Tongue (tissue), 2 donors: Measurements from ENCODE around the gene RPL13A. TPM values are rescaled to one million over a fixed set of nuclear protein-coding genes. Genes with fewer than 3 reads are reported as not detected.

ENCODE experiments used
- small RNA-seq: library from RNA; depleted of rRNA; stranded (forward); fragments of <200 nt; gene quantifications from one replicate; pipeline ENCODE3, GENCODE V24; 2014; ENCODE audit warnings: low replicate concordance
- total RNA-seq: library from RNA; depleted of rRNA; stranded (reverse); fragments of >200 nt; gene quantifications from one replicate; pipeline ENCODE4 v1.2.3, GENCODE V29; 2014

Gene RPL13A
- total RNA-seq, 1 donor from 2014 or later: 1,944 TPM

Small RNAs within 50 kb of the gene (small RNA-seq; reads per million reads assigned to genes)
- gene COX6CP7 (not detected), gene MIR150 (44.7 reads per million, percentile 96 among the genes with 10 or more reads in this experiment), gene SNORD32A (not detected), gene SNORD33 (not detected), gene SNORD34 (not detected), gene SNORD35A (not detected), gene SNORD35B (not detected)

Other genes starting within 250 kb of the RPL13A start
- gene SLC6A16, start 162.4 kb upstream of the RPL13A start, total RNA-seq: 0.51 TPM
- 2.3 TPM for gene CD37, start 152.2 kb upstream of the RPL13A start, total RNA-seq
- 30.9 TPM for gene TEAD2, start 125.2 kb upstream of the RPL13A start, total RNA-seq
- gene DKKL1, start 123.7 kb upstream of the RPL13A start, total RNA-seq: not detected
- not detected for gene KASH5, start 99.4 kb upstream of the RPL13A start, total RNA-seq
- not detected for gene PTH2, start 64.2 kb upstream of the RPL13A start, total RNA-seq
- not detected for gene GFY, start 62.2 kb upstream of the RPL13A start, total RNA-seq
- 1.4 TPM for gene SLC17A7, start 46.1 kb upstream of the RPL13A start, total RNA-seq
- gene PIH1D1, start 35.8 kb upstream of the RPL13A start, total RNA-seq: 58.3 TPM
- 34.6 TPM for gene ALDH16A1, start 34.4 kb upstream of the RPL13A start, total RNA-seq
- gene FLT3LG, start 13.4 kb upstream of the RPL13A start, total RNA-seq: 2.5 TPM
- gene RPS11, start 8.8 kb downstream of the RPL13A start, total RNA-seq: 5,071 TPM
- gene FCGRT, start 25.1 kb downstream of the RPL13A start, total RNA-seq: 122 TPM
- gene RCN3, start 40.4 kb downstream of the RPL13A start, total RNA-seq: 41.4 TPM
- 47.6 TPM for gene NOSIP, start 92.9 kb downstream of the RPL13A start, total RNA-seq
- gene PRRG2, start 93.7 kb downstream of the RPL13A start, total RNA-seq: 3.4 TPM
- gene PRR12, start 103.6 kb downstream of the RPL13A start, total RNA-seq: 9.4 TPM
- 15.5 TPM for gene RRAS, start 152.5 kb downstream of the RPL13A start, total RNA-seq
- 19.5 TPM for gene SCAF1, start 154.6 kb downstream of the RPL13A start, total RNA-seq
- 44.0 TPM for gene IRF3, start 178.2 kb downstream of the RPL13A start, total RNA-seq
- gene BCL2L12, start 178.3 kb downstream of the RPL13A start, total RNA-seq: 10.9 TPM
- gene PRMT1, start 189.7 kb downstream of the RPL13A start, total RNA-seq: 208 TPM
- gene ADM5, start 202.0 kb downstream of the RPL13A start, total RNA-seq: 0.92 TPM
- 5.1 TPM for gene CPT1C, start 203.5 kb downstream of the RPL13A start, total RNA-seq